Measurements from ENCODE around the gene HPRT1.
"Not testable (repeated sequence)": the region's sequence is repeated elsewhere in the genome, so short reads cannot be mapped to it uniquely, and the experiment has no call there.

The HPRT1 gene

GRCh38 chrX:134460005-134460861 lies at the start of gene HPRT1:
HPRT1 (plus strand) TSS chrX:134460165; CDS start chrX:134460312, 147 bp downstream.
- DNase-seq, result peak; percentile 41 to 61

GRCh38 chrX:134416087-134416486 lies 43.9 kb upstream of the HPRT1 start:
- DNase-seq, result no peak

- DNase-seq, result no peak
These were observed 41.5 kb upstream of the HPRT1 start for GRCh38 chrX:134418317-134419113.

GRCh38 chrX:134419784-134420183 lies 40.2 kb upstream of the HPRT1 start:
- DNase-seq, result no peak

- peak; percentile 19 to 26 for DNase-seq
These were observed 36.4 kb upstream of the HPRT1 start for GRCh38 chrX:134423606-134424005.

- no peak for DNase-seq
These were observed 33.7 kb upstream of the HPRT1 start for GRCh38 chrX:134426281-134426680.

GRCh38 chrX:134431894-134432293 lies 28.1 kb upstream of the HPRT1 start:
- DNase-seq, result no peak

GRCh38 chrX:134435894-134436293 lies 24.1 kb upstream of the HPRT1 start:
- no peak for DNase-seq

GRCh38 chrX:134443020-134443419 lies 16.9 kb upstream of the HPRT1 start:
- no peak for DNase-seq

GRCh38 chrX:134443461-134443860 lies 16.5 kb upstream of the HPRT1 start:
- no peak for DNase-seq

- no peak for DNase-seq
These were observed 15.3 kb upstream of the HPRT1 start for GRCh38 chrX:134444681-134445080.

- no peak for DNase-seq
These were observed 7.4 kb upstream of the HPRT1 start for GRCh38 chrX:134452596-134452995.

- DNase-seq, result no peak
These were observed 6.3 kb upstream of the HPRT1 start for GRCh38 chrX:134453631-134454030.

GRCh38 chrX:134454506-134454905 lies 5.5 kb upstream of the HPRT1 start:
- DNase-seq, result no peak

- DNase-seq, result no peak
These were observed 2.3 kb upstream of the HPRT1 start for GRCh38 chrX:134457708-134458107.

GRCh38 chrX:134459683-134460004 lies 321 bp upstream of the HPRT1 start:
- DNase-seq, result peak; percentile 13 to 26

- peak in 1 of 2 experiments; percentile 16 for DNase-seq
These were observed 876 bp downstream of the HPRT1 start for GRCh38 chrX:134460862-134461220.

GRCh38 chrX:134461437-134461836 lies 1.5 kb downstream of the HPRT1 start:
- no peak for DNase-seq

GRCh38 chrX:134462927-134463326 lies 3.0 kb downstream of the HPRT1 start:
- no peak for DNase-seq

- not testable (repeated sequence) for DNase-seq
These were observed 4.5 kb downstream of the HPRT1 start for GRCh38 chrX:134464453-134464852.

GRCh38 chrX:134469486-134469885 lies 9.5 kb downstream of the HPRT1 start:
- peak; percentile 48 to 50 for DNase-seq

- DNase-seq, result no peak
These were observed 10.0 kb downstream of the HPRT1 start for GRCh38 chrX:134470013-134470412.

GRCh38 chrX:134472041-134472440 lies 12.1 kb downstream of the HPRT1 start:
- no peak for DNase-seq

- no peak for DNase-seq
These were observed 16.3 kb downstream of the HPRT1 start for GRCh38 chrX:134476284-134476683.
